IPS-NIHi7 (cell line): ENCODE results near the gene PCDHA1.

Source experiments
- DNase-seq: peaks from one replicate; pipeline ENCODE4 v3.0.0; 2012; ENCODE audit warnings: mixed read lengths; ENCODE audit errors: extremely low spot score

Gene PCDHA1

DNA sequence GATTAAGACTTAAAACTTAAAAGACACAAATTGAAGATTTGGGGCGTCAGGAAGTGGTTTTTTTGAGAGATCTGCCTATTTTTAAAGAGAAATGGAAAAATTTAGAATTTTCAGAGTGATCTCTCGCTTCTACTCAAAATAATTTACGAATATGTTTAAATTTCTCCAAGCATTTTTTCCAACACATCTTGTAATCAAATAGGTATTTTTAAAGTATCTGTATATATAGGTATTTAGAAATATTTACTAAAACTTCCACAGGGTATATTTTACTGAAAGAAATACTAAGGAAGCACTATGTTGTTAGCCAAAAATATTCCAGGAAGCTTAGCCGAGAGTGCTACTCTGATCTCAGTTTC, 255.5 kb downstream of the PCDHA1 start:
- DNase-seq = no peak

DNA sequence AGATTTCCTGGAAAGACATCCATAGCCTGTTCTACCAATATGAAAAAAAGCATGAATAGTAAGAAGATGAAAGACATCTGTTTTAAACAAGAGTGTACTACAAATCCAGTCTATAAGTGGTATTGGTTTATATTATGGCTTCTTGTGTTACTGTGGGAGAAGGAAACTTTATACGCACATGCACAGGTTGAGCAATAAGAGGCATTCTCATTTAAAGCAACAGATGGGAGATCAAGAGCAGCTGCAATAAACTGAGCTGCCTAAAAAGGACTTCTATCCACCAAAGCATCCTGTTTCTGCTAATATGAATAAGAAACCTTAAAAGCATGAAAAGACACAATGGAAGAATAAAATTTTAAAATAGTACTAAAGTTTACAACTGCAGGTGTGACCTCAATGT, 256.6 kb downstream of the PCDHA1 start:
- no peak for DNase-seq

GRCh38 chr5:141050622-141051520, 264.9 kb downstream of the PCDHA1 start, which contains the start of gene PCDHB1:
TSS of gene PCDHB1 (plus strand) at chr5:141051374. CDS start at chr5:141051471, 97 bp downstream.
- peak; percentile 46 for DNase-seq

GRCh38 chr5:141051521-141051866, 265.6 kb downstream of the PCDHA1 start:
- peak; percentile 42 for DNase-seq
